ENCODE results near the gene TMEM92.
A peak's percentile ranks its signal among the peaks of the same experiment; 100 is the strongest.
"Not testable (repeated sequence)": the region's sequence is repeated elsewhere in the genome, so short reads cannot be mapped to it uniquely, and the experiment has no call there.

Gene TMEM92

GRCh38 chr17:50314456-50315011 lies 40.3 kb downstream of the TMEM92 start:
- H3K9me3 ChIP-seq (replicated peaks in 1 of 2; ENCODE audit: control insufficient read depth in 2 of 2, insufficient read depth in 1 of 2, low read depth in 1 of 2, low read length in 2 of 2) = peaks cover 0 to 2% of the 10 kb centered on the region in 2 donors
- peaks cover 0 to 7% of the 10 kb centered on the region in 2 donors for H3K4me1 ChIP-seq (ENCODE audit: control insufficient read depth in 2 of 2, insufficient read depth in 1 of 2, low read depth in 1 of 2, low read length in 2 of 2)
- no peak overlapping the region for H3K18ac ChIP-seq (ENCODE audit: low read length)
- no peak overlapping the region for H2BK15ac ChIP-seq (ENCODE audit: low read length)
- WGBS, 2 donors (ENCODE audit: extremely low coverage in 2 of 2, insufficient read length in 2 of 2, insufficient replicate concordance in 1 of 2) = no CpG with 5 or more reads among the region's 6 CpGs
- H2BK5ac ChIP-seq (ENCODE audit: low read length) = no peak overlapping the region
- no peak overlapping the region for H3K4me2 ChIP-seq (ENCODE audit: insufficient read depth, low read length, poor library complexity, severe bottlenecking)
- no peak overlapping the region for H4K91ac ChIP-seq (ENCODE audit: low read depth, low read length, poor library complexity)
- H2AFZ ChIP-seq (ENCODE audit: low read length) = no peak overlapping the region
- H2BK12ac ChIP-seq (ENCODE audit: low read length) = no peak overlapping the region
- peaks cover 0 to 27% (median 0%) of the 10 kb centered on the region in 3 experiments for H3K27me3 ChIP-seq (ENCODE audit: control insufficient read depth in 3 of 3, insufficient read depth in 3 of 3, low read depth in 1 of 3, low read length in 3 of 3)
- no peak overlapping the region for H3K9ac ChIP-seq (ENCODE audit: low read depth, low read length, poor library complexity)
- no peak overlapping the region for H3K4ac ChIP-seq (ENCODE audit: low read length)
- no peak overlapping the region for H3K27ac ChIP-seq (replicated peaks; ENCODE audit: low read length)
- no peak overlapping the region for H3K4me3 ChIP-seq (ENCODE audit: low read length in 2 of 2)
- H3K36me3 ChIP-seq (replicated peaks in 1 of 2; ENCODE audit: control insufficient read depth in 2 of 2, insufficient read depth in 2 of 2, low read length in 2 of 2) = no peaks in the 10 kb centered on the region
- H3K23ac ChIP-seq (ENCODE audit: low read depth, low read length, poor library complexity) = no peak overlapping the region
- no peak overlapping the region for H2BK120ac ChIP-seq (ENCODE audit: low read depth, low read length)
- no peak overlapping the region for H3K14ac ChIP-seq (ENCODE audit: low read length)
- H2AK5ac ChIP-seq (ENCODE audit: low read depth, low read length) = no peak overlapping the region
- no peak overlapping the region for H4K8ac ChIP-seq (ENCODE audit: low read depth, low read length)
- no peaks in the 10 kb centered on the region for H3K79me1 ChIP-seq (ENCODE audit: low read depth, low read length)
- no peak for DNase-seq (ENCODE audit: low spot score)

- Histone ChIP-seq H2BK120ac (ENCODE audit: low read depth, low read length) (no peak overlapping the region), H3K4me1 (ENCODE audit: control insufficient read depth in 2 of 2, insufficient read depth in 1 of 2, low read depth in 1 of 2, low read length in 2 of 2) (peaks cover 0 to 7% of the 10 kb centered on the region in 2 donors), H2AK5ac (ENCODE audit: low read depth, low read length) (no peak overlapping the region), H3K14ac (ENCODE audit: low read length) (no peak overlapping the region), H3K36me3 (replicated peaks in 1 of 2; ENCODE audit: control insufficient read depth in 2 of 2, insufficient read depth in 2 of 2, low read length in 2 of 2) (no peaks in the 10 kb centered on the region), H3K9me3 (replicated peaks in 1 of 2; ENCODE audit: control insufficient read depth in 2 of 2, insufficient read depth in 1 of 2, low read depth in 1 of 2, low read length in 2 of 2) (peaks cover 0 to 2% of the 10 kb centered on the region in 2 donors), H3K4me3 (ENCODE audit: low read length in 2 of 2) (no peak overlapping the region), H3K9ac (ENCODE audit: low read depth, low read length, poor library complexity) (no peak overlapping the region), H2BK15ac (ENCODE audit: low read length) (no peak overlapping the region), H2BK12ac (ENCODE audit: low read length) (no peak overlapping the region), H4K8ac (ENCODE audit: low read depth, low read length) (no peak overlapping the region), H3K23ac (ENCODE audit: low read depth, low read length, poor library complexity) (no peak overlapping the region), H3K27ac (replicated peaks; ENCODE audit: low read length) (no peak overlapping the region), H3K79me1 (ENCODE audit: low read depth, low read length) (no peaks in the 10 kb centered on the region), H3K18ac (ENCODE audit: low read length) (no peak overlapping the region), H2AFZ (ENCODE audit: low read length) (peak overlapping the region; percentile 14), H2BK5ac (ENCODE audit: low read length) (no peak overlapping the region), H3K4ac (ENCODE audit: low read length) (no peak overlapping the region), H3K4me2 (ENCODE audit: insufficient read depth, low read length, poor library complexity, severe bottlenecking) (no peak overlapping the region), H4K91ac (ENCODE audit: low read depth, low read length, poor library complexity) (no peak overlapping the region), H3K27me3 (ENCODE audit: control insufficient read depth in 3 of 3, insufficient read depth in 3 of 3, low read depth in 1 of 3, low read length in 3 of 3) (peaks cover 0 to 29% (median 0%) of the 10 kb centered on the region in 3 experiments)
- DNase-seq (ENCODE audit: low spot score) = no peak
- no CpG with 5 or more reads among the region's 3 CpGs for WGBS, 2 donors (ENCODE audit: extremely low coverage in 2 of 2, insufficient read length in 2 of 2, insufficient replicate concordance in 1 of 2)
Observed at GRCh38 chr17:50316016-50316587, 41.8 kb downstream of the TMEM92 start.

- not testable (repeated sequence) for H2BK120ac ChIP-seq (ENCODE audit: low read depth, low read length); H4K91ac ChIP-seq (ENCODE audit: low read depth, low read length, poor library complexity); H3K36me3 ChIP-seq (replicated peaks in 1 of 2; ENCODE audit: control insufficient read depth in 2 of 2, insufficient read depth in 2 of 2, low read length in 2 of 2); H2AK5ac ChIP-seq (ENCODE audit: low read depth, low read length); H2AFZ ChIP-seq (ENCODE audit: low read length); H3K14ac ChIP-seq (ENCODE audit: low read length); H2BK5ac ChIP-seq (ENCODE audit: low read length); H4K8ac ChIP-seq (ENCODE audit: low read depth, low read length); H3K4me3 ChIP-seq (ENCODE audit: low read length in 2 of 2); H3K79me1 ChIP-seq (ENCODE audit: low read depth, low read length); H3K4ac ChIP-seq (ENCODE audit: low read length); H3K9ac ChIP-seq (ENCODE audit: low read depth, low read length, poor library complexity); H3K4me1 ChIP-seq (ENCODE audit: control insufficient read depth in 2 of 2, insufficient read depth in 1 of 2, low read depth in 1 of 2, low read length in 2 of 2); DNase-seq (ENCODE audit: low spot score); H3K4me2 ChIP-seq (ENCODE audit: insufficient read depth, low read length, poor library complexity, severe bottlenecking); H3K23ac ChIP-seq (ENCODE audit: low read depth, low read length, poor library complexity); H2BK15ac ChIP-seq (ENCODE audit: low read length); H3K27ac ChIP-seq (replicated peaks; ENCODE audit: low read length); H2BK12ac ChIP-seq (ENCODE audit: low read length); H3K9me3 ChIP-seq (replicated peaks in 1 of 2; ENCODE audit: control insufficient read depth in 2 of 2, insufficient read depth in 1 of 2, low read depth in 1 of 2, low read length in 2 of 2); H3K18ac ChIP-seq (ENCODE audit: low read length)
- no CpG with 5 or more reads among the region's 2 CpGs for WGBS, 2 donors (ENCODE audit: extremely low coverage in 2 of 2, insufficient read length in 2 of 2, insufficient replicate concordance in 1 of 2)
- H3K27me3 ChIP-seq (ENCODE audit: control insufficient read depth in 3 of 3, insufficient read depth in 3 of 3, low read depth in 1 of 3, low read length in 3 of 3) = peaks cover 0 to 26% (median 0%) of the 10 kb centered on the region in 3 experiments
Observed at GRCh38 chr17:50316660-50317059, 42.4 kb downstream of the TMEM92 start.

GRCh38 chr17:50317121-50317520 lies 42.9 kb downstream of the TMEM92 start:
- H3K14ac ChIP-seq (ENCODE audit: low read length) = no peak overlapping the region
- no peak overlapping the region for H3K18ac ChIP-seq (ENCODE audit: low read length)
- no peak overlapping the region for H2BK12ac ChIP-seq (ENCODE audit: low read length)
- H3K9me3 ChIP-seq (replicated peaks in 1 of 2; ENCODE audit: control insufficient read depth in 2 of 2, insufficient read depth in 1 of 2, low read depth in 1 of 2, low read length in 2 of 2) = peaks cover 0 to 2% of the 10 kb centered on the region in 2 donors
- H3K27me3 ChIP-seq (ENCODE audit: control insufficient read depth in 3 of 3, insufficient read depth in 3 of 3, low read depth in 1 of 3, low read length in 3 of 3) = peaks cover 0 to 26% (median 0%) of the 10 kb centered on the region in 3 experiments
- H3K4me1 ChIP-seq (ENCODE audit: control insufficient read depth in 2 of 2, insufficient read depth in 1 of 2, low read depth in 1 of 2, low read length in 2 of 2) = peaks cover 0 to 6% of the 10 kb centered on the region in 2 donors
- H2BK120ac ChIP-seq (ENCODE audit: low read depth, low read length) = no peak overlapping the region
- no peaks in the 10 kb centered on the region for H3K79me1 ChIP-seq (ENCODE audit: low read depth, low read length)
- no peak overlapping the region for H2AFZ ChIP-seq (ENCODE audit: low read length)
- no peak overlapping the region for H3K4me3 ChIP-seq (ENCODE audit: low read length in 2 of 2)
- H2BK5ac ChIP-seq (ENCODE audit: low read length) = no peak overlapping the region
- no peak overlapping the region for H3K23ac ChIP-seq (ENCODE audit: low read depth, low read length, poor library complexity)
- no peak overlapping the region for H3K27ac ChIP-seq (replicated peaks; ENCODE audit: low read length)
- no peak overlapping the region for H2AK5ac ChIP-seq (ENCODE audit: low read depth, low read length)
- H3K9ac ChIP-seq (ENCODE audit: low read depth, low read length, poor library complexity) = no peak overlapping the region
- H4K8ac ChIP-seq (ENCODE audit: low read depth, low read length) = no peak overlapping the region
- WGBS, 2 donors (ENCODE audit: extremely low coverage in 2 of 2, insufficient read length in 2 of 2, insufficient replicate concordance in 1 of 2) = no CpG with 5 or more reads among the region's 2 CpGs
- H4K91ac ChIP-seq (ENCODE audit: low read depth, low read length, poor library complexity) = no peak overlapping the region
- no peak overlapping the region for H3K4ac ChIP-seq (ENCODE audit: low read length)
- H3K36me3 ChIP-seq (replicated peaks in 1 of 2; ENCODE audit: control insufficient read depth in 2 of 2, insufficient read depth in 2 of 2, low read length in 2 of 2) = no peaks in the 10 kb centered on the region
- no peak overlapping the region for H3K4me2 ChIP-seq (ENCODE audit: insufficient read depth, low read length, poor library complexity, severe bottlenecking)
- H2BK15ac ChIP-seq (ENCODE audit: low read length) = no peak overlapping the region
- DNase-seq (ENCODE audit: low spot score) = no peak
